K562 (cell line): ENCODE measurements around the gene HNRNPK. TPM values are rescaled to one million over a fixed set of nuclear protein-coding genes. Genes with fewer than 3 reads are reported as not detected.

Source experiments
- ATAC-seq: fragments of 200-7000 bp; cut with Tn5 transposase; 3 replicates; pipeline ENCODE4 v1.9.1; 2020; ENCODE audit warnings: moderate library complexity
- BruUV-seq: library from RNA; stranded (reverse); fragments of 400-500 nt; replicated peaks from 2 replicates; lab custom pipeline; 2021; lab: Mats Ljungman, UMichigan
- CTCF ChIA-PET: fragments of 300-600 bp; formaldehyde crosslinking; extraction: SDS; loops from one replicate; lab custom pipeline; 2021; ENCODE audit warnings: low intra/inter-chr PET ratio; lab: Yijun Ruan, JAX
- POLR2A ChIA-PET: fragments of 300-600, 350-650 bp; sonication (Branson Sonifier 250); formaldehyde crosslinking; extraction: SDS; loops from one replicate; lab custom pipeline; 2021; ENCODE audit warnings: antibody characterized with exemption, inconsistent platforms; lab: Yijun Ruan, JAX
- DNase-seq, 4 experiments: peaks; one replicate each; pipeline versions ENCODE4 v3.0.0 to v3.0.0-alpha.2; 2011 to 2018; ENCODE audit warnings: low spot score in 3 of 4, mixed read lengths in 3 of 4; ENCODE audit errors: extremely low read depth in 1 of 4
- FAIRE-seq: peaks from 2 replicates; lab custom pipeline; 2011; peaks lifted over from hg19 to GRCh38; lab: Jason Lieb, UNC
- H2AFZ ChIP-seq: 2 replicates; pipeline ENCODE4 v1.6.0; 2011; ENCODE audit warnings: low read depth, low read length, control low read depth, inconsistent platforms
- H3K27ac ChIP-seq: fragments of 200-600 bp; 3 replicates; pipeline ENCODE4 v1.8.0; 2011; ENCODE audit warnings: low read depth, mild to moderate bottlenecking, control low read depth, inconsistent platforms, low read length, moderate library complexity, mixed read lengths; ENCODE audit errors: extremely low read depth
- H3K27me3 ChIP-seq, 2 experiments: fragments of 300-600 bp in 1 of 2; 2 replicates in 1 of 2; 3 replicates in 1 of 2; pipeline versions ENCODE4 v1.6.0 to v1.8.0; 2011; ENCODE audit warnings: inconsistent platforms in 2 of 2, low read length in 2 of 2, mild to moderate bottlenecking in 1 of 2, mixed read lengths in 1 of 2, moderate library complexity in 1 of 2; ENCODE audit not compliant: control insufficient read depth in 2 of 2, insufficient read depth in 2 of 2
- H3K36me3 ChIP-seq: fragments of 300-600 bp; 3 replicates; pipeline ENCODE4 v1.8.0; 2011; ENCODE audit warnings: mild to moderate bottlenecking, low read length, inconsistent platforms; ENCODE audit not compliant: control insufficient read depth, insufficient read depth
- H3K4me1 ChIP-seq, 2 experiments: fragments of 200-600 bp in 1 of 2; replicated peaks in 1 of 2; 2 replicates in 1 of 2; 3 replicates in 1 of 2; pipeline versions ENCODE4 v1.5.1 to v1.8.0; 2011; ENCODE audit warnings: inconsistent platforms in 2 of 2, low read length in 2 of 2, mild to moderate bottlenecking in 1 of 2, mixed read lengths in 1 of 2, moderate library complexity in 1 of 2; ENCODE audit not compliant: control insufficient read depth in 2 of 2, insufficient read depth in 2 of 2
- H3K4me2 ChIP-seq: 2 replicates; pipeline ENCODE4 v1.6.1; 2011; ENCODE audit warnings: low read length, control low read depth, inconsistent platforms, mixed read lengths; ENCODE audit not compliant: insufficient read depth
- H3K4me3 ChIP-seq: fragments of 200-600 bp; sonication (generic), shearing (Covaris generic); 2 replicates; pipeline ENCODE4 v1.5.1; 2016; ENCODE audit warnings: control low read depth, inconsistent platforms
- H3K79me2 ChIP-seq: fragments of 200-600 bp; 3 replicates; pipeline ENCODE4 v1.8.0; 2011; ENCODE audit warnings: low read length, inconsistent platforms; ENCODE audit not compliant: control insufficient read depth, insufficient read depth
- H3K9ac ChIP-seq, 2 experiments: 2 replicates each; pipeline versions ENCODE4 v1.6.0 to v1.6.1; 2011; ENCODE audit warnings: low read depth in 2 of 2, low read length in 2 of 2, control low read depth in 1 of 2, inconsistent platforms in 1 of 2, mild to moderate bottlenecking in 1 of 2, mixed read lengths in 1 of 2; ENCODE audit not compliant: insufficient read depth in 1 of 2
- H3K9me1 ChIP-seq: one replicate; pipeline ENCODE4 v1.6.0; 2011; ENCODE audit warnings: inconsistent platforms, mild to moderate bottlenecking, low read length, moderate library complexity; ENCODE audit not compliant: control insufficient read depth, insufficient read depth
- H3K9me3 ChIP-seq: replicated peaks from 2 replicates; pipeline ENCODE4 v1.5.1; 2011; ENCODE audit warnings: low read depth, low read length, inconsistent platforms; ENCODE audit not compliant: control insufficient read depth, insufficient read depth
- H4K20me1 ChIP-seq: replicated peaks from 2 replicates; pipeline ENCODE4 v1.6.1; 2011; ENCODE audit warnings: low read length, inconsistent platforms, mixed read lengths; ENCODE audit not compliant: control insufficient read depth, insufficient read depth
- ARHGAP35 ChIP-seq: fragments of 450-650 bp; IDR thresholded peaks from 2 replicates; pipeline ENCODE4 v1.6.1; 2018; ENCODE audit not compliant: partially characterized antibody
- CEBPB ChIP-seq: fragments of 450-650 bp; IDR thresholded peaks from 2 replicates; pipeline ENCODE4 v1.6.1; 2016; ENCODE audit warnings: missing genetic modification characterization, missing compliant biosample characterization
- CEBPG ChIP-seq, 3 experiments: fragments of 200-800 bp in 1 of 3; sonication (Bioruptor generic) in 1 of 3; sonication (generic) in 1 of 3; formaldehyde crosslinking in 1 of 3; IDR thresholded peaks in 2 of 3; conservative IDR thresholded peaks in 1 of 3; 2 replicates each; pipeline versions ENCODE4 v1.6.1 to v1.8.0; 2016 to 2022; ENCODE audit warnings: missing compliant biosample characterization in 2 of 3, missing genetic modification characterization in 2 of 3, mild to moderate bottlenecking in 1 of 3, missing genetic modification reagents in 1 of 3
- FOXK2 ChIP-seq, 2 experiments: fragments of 450-650 bp; IDR thresholded peaks in 1 of 2; conservative IDR thresholded peaks in 1 of 2; 2 replicates each; pipeline ENCODE4 v1.6.1; 2016; ENCODE audit warnings: low read depth in 2 of 2, mild to moderate bottlenecking in 1 of 2
- KDM1A ChIP-seq, 2 experiments: fragments of 450-650 bp; IDR thresholded peaks; 2 replicates each; pipeline ENCODE4 v1.6.1; 2016; ENCODE audit warnings: mild to moderate bottlenecking in 2 of 2
- L3MBTL2 ChIP-seq: fragments of 450-650 bp; IDR thresholded peaks from 2 replicates; pipeline ENCODE4 v1.6.1; 2016; ENCODE audit warnings: mild to moderate bottlenecking, moderate library complexity
- SLC30A9 ChIP-seq: fragments of 250-450 bp; sonication (Bioruptor Pico); IDR thresholded peaks from 2 replicates; pipeline ENCODE4 v1.8.0; 2022; ENCODE audit warnings: mild to moderate bottlenecking, moderate library complexity
- TAF9B ChIP-seq: fragments of 450-650 bp; IDR thresholded peaks from 2 replicates; pipeline ENCODE4 v1.6.1; 2018; ENCODE audit warnings: mild to moderate bottlenecking; ENCODE audit not compliant: partially characterized antibody
- TCF3 ChIP-seq: sonication (generic); formaldehyde crosslinking; IDR thresholded peaks from 2 replicates; pipeline ENCODE4 v1.4.0; 2020; ENCODE audit warnings: mild to moderate bottlenecking, missing genetic modification reagents
- XRCC4 ChIP-seq: IDR thresholded peaks from one replicate; pipeline ENCODE4 v1.6.1; 2011; ENCODE audit not compliant: insufficient read depth, insufficient read length; ENCODE audit errors: extremely low read depth
- ZNF408 ChIP-seq: fragments of 250-450 bp; sonication (Bioruptor Pico); IDR thresholded peaks from 2 replicates; pipeline ENCODE4 v1.4.0; 2020; ENCODE audit warnings: low read depth, mild to moderate bottlenecking, moderate library complexity
- WGBS: fragments of 100-300 bp; shearing (Covaris generic); methylation state at CpG from one replicate; pipeline ENCODE4 v1.1.6; 2016; ENCODE audit warnings: low coverage, mixed read lengths; ENCODE audit not compliant: insufficient coverage; ENCODE audit errors: missing lambda C conversion rate; 5-methylcytosine and 5-hydroxymethylcytosine counted together
- in situ Hi-C: fragments of 300-500 bp; cut with MboI; formaldehyde crosslinking; loops from 4 replicates; pipeline ENCODE4 v1.15.0; 2018; ENCODE audit warnings: inconsistent platforms, mixed read lengths
- intact Hi-C: fragments of 100-400 bp; cut with micrococcal nuclease; formaldehyde crosslinking; loops from 2 replicates; pipeline ENCODE4 v1.14.2; 2022
- polyA plus RNA-seq, 8 experiments: library from polyadenylated mRNA; depleted of rRNA in 4 of 8; stranded (reverse) in 5 of 8; unstranded in 3 of 8; fragments of >200 nt; fragmentation: Nextera tagmentation in 2 of 8; fragmentation: Illumina TruSeq in 1 of 8; extraction: Ambion mirVana in 2 of 8; extraction: Trizol in 1 of 8; gene quantifications; 2 replicates each; pipeline versions ENCODE4 v1.2.1 to v1.2.3, GENCODE V29; 2011 to 2014; ENCODE audit warnings: inconsistent platforms in 1 of 8, missing spikeins in 1 of 8
- total RNA-seq, 7 experiments: library from RNA; depleted of rRNA in 6 of 7; stranded (reverse); fragments of >200 nt in 6 of 7; fragmentation: Illumina TruSeq in 2 of 7; extraction: Trizol in 2 of 7; gene quantifications; 2 replicates each; pipeline versions ENCODE4 v1.2.1 to v1.2.3, GENCODE V29; 2011 to 2021; ENCODE audit warnings: low replicate concordance in 1 of 7
- TF ChIP-seq, protein P1 (sequence below), 2 experiments: fragments of 450-650 bp in 1 of 2; sonication (generic) in 1 of 2; formaldehyde crosslinking in 1 of 2; IDR thresholded peaks in 1 of 2; conservative IDR thresholded peaks in 1 of 2; 2 replicates each; pipeline versions ENCODE4 v1.6.1 to v1.8.1; 2016 to 2023; ENCODE audit warnings: mild to moderate bottlenecking in 2 of 2, moderate library complexity in 2 of 2, inconsistent platforms in 1 of 2, missing genetic modification reagents in 1 of 2
- TF ChIP-seq, protein P2 (sequence below), 2 experiments: fragments of 450-650 bp in 1 of 2; sonication (generic) in 1 of 2; formaldehyde crosslinking; conservative IDR thresholded peaks; 2 replicates each; pipeline versions ENCODE4 v1.4.0 to v1.8.1; 2020 to 2022; ENCODE audit warnings: mild to moderate bottlenecking in 1 of 2, missing genetic modification reagents in 1 of 2

Gene HNRNPK
- total and polyA plus RNA-seq, 9 of the 15 experiments (the other 6 are each of a cell fraction or from before 2014, with no cell fraction given), result 224 to 883 (median 618) TPM

DNA sequence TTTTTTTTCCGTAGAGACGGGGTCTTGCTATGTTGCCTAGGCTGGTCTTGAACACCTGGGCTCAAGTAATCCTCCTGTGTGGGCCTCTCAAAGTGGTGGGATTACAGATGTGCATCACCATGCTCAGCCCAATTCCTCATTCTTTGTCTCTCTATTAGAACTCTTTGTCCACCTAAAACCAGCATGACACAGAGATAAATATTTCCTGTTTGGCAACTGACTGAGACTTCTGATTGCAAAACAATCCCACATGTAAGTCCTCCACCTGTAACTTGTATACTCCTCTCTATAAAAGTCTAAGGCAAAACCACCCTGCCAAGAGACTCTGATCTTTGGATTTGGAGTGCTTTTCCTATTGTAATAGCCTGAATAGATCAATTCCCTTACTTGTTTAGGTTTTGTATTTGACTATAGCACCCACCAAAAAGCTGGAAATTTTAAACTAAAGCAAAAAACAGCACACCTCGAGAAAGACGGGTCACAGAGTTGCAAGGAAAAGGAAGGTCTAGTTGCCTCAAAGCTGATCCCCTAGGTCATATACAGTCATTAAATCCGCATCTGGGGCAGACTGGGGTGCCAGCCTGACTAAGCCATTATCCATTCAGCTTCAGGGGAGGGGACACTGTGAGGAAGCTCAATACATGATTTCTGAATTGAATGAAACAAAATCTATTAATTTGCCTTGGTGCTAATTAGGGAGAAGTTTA, 45.3 kb downstream of the HNRNPK start:
- H3K4me1 ChIP-seq, result no peaks in the 10 kb centered on the region
- ATAC-seq (no peak), DNase-seq (no peak), FAIRE-seq (no peak)
- no peak overlapping the region for H3K27ac ChIP-seq
- intact Hi-C loops (no loop called here), in situ Hi-C loops (loop anchor here (5.0 kb wide), 1 partner anchor 328 kb away; no protein-coding TSS in a partner anchor)
- no peaks in the 10 kb centered on the region for H3K9me1 ChIP-seq
- no peaks in the 10 kb centered on the region for H3K9me3 ChIP-seq
- H3K4me2 ChIP-seq, result no peak overlapping the region
- peaks cover 16% of the 10 kb centered on the region; the same call in 1 of the 3 replicates for H3K36me3 ChIP-seq
- H3K4me3 ChIP-seq, result no peak overlapping the region
- 23% methylated on average over 3 of the region's 5 CpGs for WGBS
- peak; percentile 26; the same call in 1 of the 2 replicates for TF ChIP-seq CEBPB (tag)
- TF ChIP-seq KDM1A (IDR thresholded peaks at IDR 0.05), result no peak
- POLR2A ChIA-PET, result interaction anchor here (0.6 to 0.7 kb wide), 2 partner anchors 22 to 60 kb away, joined by 3 read pairs; a partner anchor contains a TSS
- no peaks in the 10 kb centered on the region for H3K79me2 ChIP-seq
- H3K27me3 ChIP-seq, result no peaks in the 10 kb centered on the region
- no peaks in the 10 kb centered on the region for H4K20me1 ChIP-seq
- no TSS peak for BruUV-seq
- no peak overlapping the region for H2AFZ ChIP-seq
- H3K9ac ChIP-seq, result no peak overlapping the region
- CTCF ChIA-PET, result no interaction called here

DNA sequence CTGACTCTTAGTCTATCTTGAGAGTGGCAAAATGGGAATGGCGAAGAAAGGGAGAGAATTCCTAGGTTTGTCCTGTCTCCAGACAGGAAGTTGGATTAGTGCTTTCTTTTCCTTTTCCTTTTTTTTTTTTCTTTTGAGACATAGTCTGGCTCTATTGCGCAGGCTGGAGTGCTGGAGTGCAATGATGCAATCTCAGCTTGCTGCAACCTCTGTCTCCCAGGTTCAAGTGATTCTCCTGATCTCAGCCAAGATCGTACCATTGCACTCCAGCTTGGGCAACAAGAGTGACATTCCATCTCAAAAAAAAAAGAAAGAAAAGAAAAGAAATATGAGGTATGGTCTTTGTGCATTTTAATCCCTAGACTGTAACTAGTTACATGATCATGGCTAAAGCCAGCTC, 46.2 kb downstream of the HNRNPK start:
- no peak for FAIRE-seq
- DNase-seq, result no peak
- WGBS, result 20% methylated on average over 2 of the region's 3 CpGs
- Histone ChIP-seq H3K27ac (no peak overlapping the region), H3K9ac (no peak overlapping the region), H3K4me2 (no peak overlapping the region), H3K27me3 (no peaks in the 10 kb centered on the region), H2AFZ (no peak overlapping the region), H3K79me2 (no peaks in the 10 kb centered on the region), H3K4me3 (no peak overlapping the region), H4K20me1 (no peaks in the 10 kb centered on the region), H3K36me3 (peaks cover 9% of the 10 kb centered on the region; the same call in 1 of the 3 replicates), H3K9me1 (no peaks in the 10 kb centered on the region), H3K4me1 (no peaks in the 10 kb centered on the region), H3K9me3 (no peaks in the 10 kb centered on the region)
- in situ Hi-C loops (no loop called here), intact Hi-C loops (no loop called here)
- ATAC-seq, result no peak
- BruUV-seq, result no TSS peak
- ChIA-PET CTCF (no interaction called here), POLR2A (interaction anchor here (0.6 kb wide), 1 partner anchor 59 kb away, joined by 3 read pairs; no protein-coding TSS in a partner anchor)
- TF ChIP-seq ZNF408 (CRISPR knock-in tag) (no peak), L3MBTL2 (no peak), TCF3 (CRISPR knock-in tag) (no peak), SLC30A9 (CRISPR knock-in tag) (no peak), CEBPG (CRISPR knock-in tag; IDR thresholded peaks at IDR 0.05) (no peak), CEBPG (tag; conservative IDR thresholded peaks at IDR 0.05 in 1 of 2, IDR thresholded peaks at IDR 0.05 in 1 of 2) (peak; percentile 77 to 83), FOXK2 (conservative IDR thresholded peaks at IDR 0.05 in 1 of 2, IDR thresholded peaks at IDR 0.05 in 1 of 2; ENCODE audit: low read depth in 2 of 2) (no peak), TAF9B (no peak), ARHGAP35 (no peak), XRCC4 (no peak)
- TF ChIP-seq, protein P1, sequence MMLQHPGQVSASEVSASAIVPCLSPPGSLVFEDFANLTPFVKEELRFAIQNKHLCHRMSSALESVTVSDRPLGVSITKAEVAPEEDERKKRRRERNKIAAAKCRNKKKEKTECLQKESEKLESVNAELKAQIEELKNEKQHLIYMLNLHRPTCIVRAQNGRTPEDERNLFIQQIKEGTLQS (IDR thresholded peaks at IDR 0.05), result peak; percentile 38; the same call in 1 of the 2 replicates
- TF ChIP-seq, protein P1 (CRISPR knock-in tag; conservative IDR thresholded peaks at IDR 0.05), result no peak
- TF ChIP-seq, protein P2, sequence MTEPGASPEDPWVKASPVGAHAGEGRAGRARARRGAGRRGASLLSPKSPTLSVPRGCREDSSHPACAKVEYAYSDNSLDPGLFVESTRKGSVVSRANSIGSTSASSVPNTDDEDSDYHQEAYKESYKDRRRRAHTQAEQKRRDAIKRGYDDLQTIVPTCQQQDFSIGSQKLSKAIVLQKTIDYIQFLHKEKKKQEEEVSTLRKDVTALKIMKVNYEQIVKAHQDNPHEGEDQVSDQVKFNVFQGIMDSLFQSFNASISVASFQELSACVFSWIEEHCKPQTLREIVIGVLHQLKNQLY (CRISPR knock-in tag; conservative IDR thresholded peaks at IDR 0.05), result no peak
